HEK293T (cell line): ENCODE data around the gene ZNF333.
"Not testable (repeated sequence)": the region's sequence is repeated elsewhere in the genome, so short reads cannot be mapped to it uniquely, and the experiment has no call there.

Experiments
- CTCF ChIA-PET: fragments of 350-600 bp; formaldehyde crosslinking; extraction: SDS; loops from one replicate; lab custom pipeline; 2021; ENCODE audit warnings: antibody characterized with exemption, inconsistent platforms; lab: Yijun Ruan, JAX
- POLR2A ChIA-PET: fragments of 350-600 bp; formaldehyde crosslinking; extraction: SDS; loops from one replicate; lab custom pipeline; 2020; ENCODE audit warnings: antibody characterized with exemption, inconsistent platforms; lab: Yijun Ruan, JAX
- DNase-seq: peaks from one replicate; pipeline ENCODE4 v3.0.0; 2012; ENCODE audit warnings: mixed read lengths; ENCODE audit errors: extremely low spot score
- ARNT ChIP-seq: fragments of 450-650 bp; IDR thresholded peaks from 2 replicates; pipeline ENCODE4 v1.6.1; 2017; ENCODE audit warnings: mild to moderate bottlenecking
- BHLHE40 ChIP-seq: fragments of 450-650 bp; IDR thresholded peaks from 2 replicates; pipeline ENCODE4 v1.6.1; 2016; ENCODE audit warnings: mild to moderate bottlenecking, moderate library complexity, borderline replicate concordance
- CTBP1 ChIP-seq: fragments of 450-650 bp; IDR thresholded peaks from 2 replicates; pipeline ENCODE4 v1.6.1; 2016; ENCODE audit warnings: borderline replicate concordance
- ELF4 ChIP-seq: fragments of 450-650 bp; IDR thresholded peaks from 2 replicates; pipeline ENCODE4 v1.6.1; 2017; ENCODE audit warnings: antibody characterized with exemption
- FOXA1 ChIP-seq: fragments of 450-650 bp; IDR thresholded peaks from 2 replicates; pipeline ENCODE4 v1.6.1; 2016; ENCODE audit warnings: mild to moderate bottlenecking
- FOXK2 ChIP-seq: fragments of 450-650 bp; IDR thresholded peaks from 2 replicates; pipeline ENCODE4 v1.6.1; 2016; ENCODE audit warnings: mild to moderate bottlenecking
- FOXM1 ChIP-seq: fragments of 450-650 bp; IDR thresholded peaks from 2 replicates; pipeline ENCODE4 v1.6.1; 2017; ENCODE audit warnings: mild to moderate bottlenecking, borderline replicate concordance
- HDGF ChIP-seq: fragments of 450-650 bp; IDR thresholded peaks from 2 replicates; pipeline ENCODE4 v1.6.1; 2017; ENCODE audit warnings: antibody characterized with exemption, borderline replicate concordance
- L3MBTL2 ChIP-seq: fragments of 450-650 bp; conservative IDR thresholded peaks from 2 replicates; pipeline ENCODE4 v1.6.1; 2016; ENCODE audit warnings: mild to moderate bottlenecking
- LEF1 ChIP-seq: fragments of 450-650 bp; IDR thresholded peaks from 2 replicates; pipeline ENCODE4 v1.6.1; 2017; ENCODE audit warnings: mild to moderate bottlenecking, borderline replicate concordance
- NFRKB ChIP-seq: fragments of 450-650 bp; IDR thresholded peaks from 2 replicates; pipeline ENCODE4 v1.6.1; 2016; ENCODE audit warnings: mild to moderate bottlenecking, moderate library complexity
- SP1 ChIP-seq: fragments of 450-650 bp; IDR thresholded peaks from 2 replicates; pipeline ENCODE4 v1.6.1; 2017
- SUZ12 ChIP-seq: fragments of 450-650 bp; IDR thresholded peaks from 2 replicates; pipeline ENCODE4 v1.6.1; 2016; ENCODE audit warnings: mild to moderate bottlenecking
- TARDBP ChIP-seq: fragments of 450-650 bp; IDR thresholded peaks from 2 replicates; pipeline ENCODE4 v1.6.1; 2016
- ZNF384 ChIP-seq: fragments of 450-650 bp; IDR thresholded peaks from 2 replicates; pipeline ENCODE4 v1.6.1; 2016
- TF ChIP-seq, protein P1 (sequence below): fragments of 450-650 bp; IDR thresholded peaks from 2 replicates; pipeline ENCODE4 v1.6.1; 2016

Gene ZNF333

DNA sequence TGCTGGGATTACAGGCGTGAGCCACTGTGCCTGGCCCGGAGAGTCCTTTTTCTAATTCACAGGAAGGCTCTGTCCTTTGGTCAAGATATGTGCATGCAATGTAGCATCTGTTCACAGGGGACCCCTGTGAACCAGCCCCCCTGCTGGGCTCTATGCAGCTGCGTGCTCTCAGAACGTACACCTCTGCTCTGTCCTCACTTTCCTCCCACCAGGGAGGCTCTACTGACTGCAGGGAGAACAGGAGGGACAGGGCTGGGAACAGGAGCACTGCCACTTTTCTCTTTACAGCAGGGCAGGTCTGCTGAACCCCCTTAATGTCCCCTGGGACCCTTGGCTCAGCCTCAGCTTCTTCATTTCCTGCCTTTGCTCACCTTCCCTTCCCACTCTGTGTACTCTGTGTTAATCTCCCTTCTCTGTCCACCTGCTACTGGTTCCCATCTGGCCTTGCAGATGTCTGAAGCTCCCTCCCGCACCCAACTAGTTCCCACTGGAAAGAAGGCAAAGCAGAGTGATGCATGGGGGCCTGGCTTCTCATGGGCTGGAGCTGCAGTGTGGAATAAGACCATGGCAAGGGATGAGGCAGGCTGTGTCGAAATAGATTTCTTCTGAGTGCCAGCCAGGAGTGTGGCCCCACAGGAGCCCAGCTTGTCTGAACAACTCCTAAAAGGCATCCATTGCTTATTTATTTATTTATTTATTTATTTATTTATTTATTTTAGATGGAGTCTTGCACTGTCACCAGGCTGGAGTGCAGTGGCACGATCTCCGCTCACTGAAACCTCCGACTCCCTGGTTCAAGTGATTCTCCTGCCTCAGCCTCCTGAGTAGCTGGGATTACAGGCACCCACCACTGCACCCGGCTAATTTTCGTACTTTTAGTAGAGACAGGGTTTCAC lies 81.3 kb downstream of the ZNF333 start:
- POLR2A ChIA-PET, result no interaction called here
- CTCF ChIA-PET, result interaction anchor here (1.1 kb wide), 1 partner anchor 197 kb away, joined by 3 read pairs; no protein-coding TSS in a partner anchor

GRCh38 chr19:14772467-14772866 lies 82.6 kb downstream of the ZNF333 start:
- no peak for DNase-seq
- CTCF ChIA-PET, result interaction anchor here (0.6 kb wide), 1 partner anchor 47 kb away, joined by 4 read pairs; no protein-coding TSS in a partner anchor
- TF ChIP-seq HDGF (no peak), BHLHE40 (no peak), FOXA1 (no peak), LEF1 (no peak), SUZ12 (no peak), FOXK2 (no peak), NFRKB (no peak), ARNT (no peak), CTBP1 (no peak), SP1 (no peak)
- TF ChIP-seq, protein P1, sequence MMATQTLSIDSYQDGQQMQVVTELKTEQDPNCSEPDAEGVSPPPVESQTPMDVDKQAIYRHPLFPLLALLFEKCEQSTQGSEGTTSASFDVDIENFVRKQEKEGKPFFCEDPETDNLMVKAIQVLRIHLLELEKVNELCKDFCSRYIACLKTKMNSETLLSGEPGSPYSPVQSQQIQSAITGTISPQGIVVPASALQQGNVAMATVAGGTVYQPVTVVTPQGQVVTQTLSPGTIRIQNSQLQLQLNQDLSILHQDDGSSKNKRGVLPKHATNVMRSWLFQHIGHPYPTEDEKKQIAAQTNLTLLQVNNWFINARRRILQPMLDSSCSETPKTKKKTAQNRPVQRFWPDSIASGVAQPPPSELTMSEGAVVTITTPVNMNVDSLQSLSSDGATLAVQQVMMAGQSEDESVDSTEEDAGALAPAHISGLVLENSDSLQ, result no peak
- POLR2A ChIA-PET, result no interaction called here

More for the DNA sequence above, 81.3 kb downstream of the ZNF333 start:
- DNase-seq, result no peak
- TF ChIP-seq FOXM1 (no peak), NFRKB (no peak), ZNF384 (no peak), SP1 (no peak), ELF4 (no peak), LEF1 (no peak), L3MBTL2 (no peak), FOXK2 (no peak), TARDBP (no peak), ARNT (no peak), CTBP1 (no peak), HDGF (no peak), BHLHE40 (no peak), FOXA1 (no peak), SUZ12 (no peak)
- TF ChIP-seq, protein P1, result no peak

- DNase-seq, result no peak
- CTCF ChIA-PET, result no interaction called here
- POLR2A ChIA-PET, result no interaction called here
- TF ChIP-seq SUZ12, result no peak
- TF ChIP-seq ZNF384, result no peak
- no peak for TF ChIP-seq ARNT
- no peak for TF ChIP-seq FOXA1
- no peak for TF ChIP-seq FOXK2
- no peak for TF ChIP-seq TARDBP
- TF ChIP-seq LEF1, result no peak
- no peak for TF ChIP-seq BHLHE40
- TF ChIP-seq, protein P1, result no peak
These were observed 83.1 kb downstream of the ZNF333 start for GRCh38 chr19:14772995-14773394.

GRCh38 chr19:14773722-14774121 lies 83.9 kb downstream of the ZNF333 start:
- POLR2A ChIA-PET, CTCF ChIA-PET, DNase-seq: not testable (repeated sequence)

- ChIA-PET CTCF (no interaction called here), POLR2A (no interaction called here)
- DNase-seq, result no peak
- TF ChIP-seq SUZ12 (no peak), FOXM1 (no peak), FOXA1 (no peak), ARNT (no peak), L3MBTL2 (no peak), HDGF (no peak), SP1 (no peak), ZNF384 (no peak), TARDBP (no peak), LEF1 (no peak), CTBP1 (no peak), NFRKB (no peak), FOXK2 (no peak), ELF4 (no peak), BHLHE40 (no peak)
- TF ChIP-seq, protein P1, result no peak
These were observed 84.5 kb downstream of the ZNF333 start for GRCh38 chr19:14774373-14774772.

DNA sequence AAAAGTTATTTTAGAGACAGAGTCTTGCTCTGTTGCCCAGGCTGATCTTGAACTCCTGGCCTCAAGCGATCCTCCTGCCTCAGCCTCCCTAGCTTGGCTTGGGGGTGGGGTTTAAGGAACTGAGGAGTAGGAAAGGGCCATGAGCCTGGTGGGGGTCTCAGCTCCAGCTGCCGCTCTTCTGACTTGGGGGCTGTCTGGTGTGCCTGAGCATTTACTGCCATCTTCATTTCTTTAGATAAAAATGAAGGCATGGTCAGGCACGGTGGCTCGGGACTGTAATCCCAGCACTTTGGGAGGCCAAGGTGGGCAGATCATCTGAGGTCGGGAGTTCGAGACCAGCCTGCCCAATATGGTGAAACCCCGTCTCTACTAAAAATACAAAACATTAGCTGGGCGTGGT lies 85.5 kb downstream of the ZNF333 start:
- DNase-seq, POLR2A ChIA-PET: not testable (repeated sequence)
- CTCF ChIA-PET, result interaction anchor here (3.2 kb wide), 1 partner anchor 11 kb away, joined by 17 read pairs; no protein-coding TSS in a partner anchor
